Measurements from ENCODE around the gene MAFG.

GRCh38 chr17:81967244-81967532 is 39.7 kb upstream of the MAFG start:
- no peak for TF ChIP-seq CTCF (IDR thresholded peaks at IDR 0.05)
- no peak for TF ChIP-seq POLR2A (IDR thresholded peaks at IDR 0.05)
